Breast epithelium (tissue), 4 donors: Measurements from ENCODE around the gene TMEM79. TPM values are rescaled to one million over a fixed set of nuclear protein-coding genes. Genes with fewer than 3 reads are reported as not detected.
A peak's percentile ranks its signal among the peaks of the same experiment; 100 is the strongest.

Experiments
- DNase-seq, 2 donors: peaks; one replicate each; pipeline ENCODE4 v3.0.0-alpha.2; 2019; ENCODE audit warnings: low spot score in 2 of 2
- H3K27ac ChIP-seq, 2 donors: fragments of 200-600 bp; sonication (generic) in 1 of 2; one replicate each; pipeline ENCODE4 v1.5.1; 2016 to 2019; ENCODE audit warnings: mild to moderate bottlenecking in 1 of 2
- H3K27me3 ChIP-seq, 2 donors: fragments of 200-600 bp; sonication (generic) in 1 of 2; one replicate each; pipeline versions ENCODE4 v1.5.1 to v1.6.0; 2017 to 2019; ENCODE audit warnings: control low read depth in 1 of 2, mild to moderate bottlenecking in 1 of 2
- H3K36me3 ChIP-seq: fragments of 200-600 bp; one replicate; pipeline ENCODE4 v1.5.1; 2019
- H3K4me1 ChIP-seq, 2 donors: fragments of 200-600 bp; sonication (generic); one replicate each; pipeline ENCODE4 v1.5.1; 2016 to 2019; ENCODE audit warnings: control low read depth in 1 of 2
- H3K4me3 ChIP-seq, 3 donors: fragments of 200-600 bp; sonication (generic); 1 replicate in 2 of 3; 2 replicates in 1 of 3; pipeline ENCODE4 v1.5.1; 2016 to 2019; ENCODE audit warnings: mild to moderate bottlenecking in 3 of 3, moderate library complexity in 2 of 3
- H3K9me3 ChIP-seq, 2 donors: fragments of 200-600 bp; sonication (generic) in 1 of 2; one replicate each; pipeline ENCODE4 v1.5.1; 2016 to 2019; ENCODE audit warnings: control low read depth in 1 of 2
- CTCF ChIP-seq, 3 donors: fragments of 450-650 bp; IDR thresholded peaks; one replicate each; pipeline ENCODE4 v1.5.1; 2016 to 2017; ENCODE audit warnings: antibody characterized with exemption in 3 of 3, mild to moderate bottlenecking in 3 of 3, moderate library complexity in 3 of 3
- POLR2A ChIP-seq: fragments of 450-650 bp; IDR thresholded peaks from one replicate; pipeline ENCODE4 v1.6.1; 2016; ENCODE audit warnings: antibody characterized with exemption, mild to moderate bottlenecking, moderate library complexity
- POLR2AphosphoS5 ChIP-seq, 3 donors: sonication (generic); formaldehyde crosslinking; IDR thresholded peaks; one replicate each; pipeline ENCODE4 v1.6.1; 2017; ENCODE audit warnings: antibody characterized with exemption in 3 of 3
- intact Hi-C: fragments of 100-400 bp; cut with DNase I; formaldehyde crosslinking; loops from one replicate; pipeline ENCODE4 v1.15.1; 2023; ENCODE audit warnings: low total_unique reads
- total RNA-seq, 3 donors: library from RNA; depleted of rRNA; stranded (reverse); fragments of >200 nt; gene quantifications; one replicate each; pipeline ENCODE4 v1.1.0, GENCODE V29; 2016

Gene TMEM79
- total RNA-seq, 3 donors from 2014 or later, result 1.3 to 7.8 (median 4.9) TPM

- H3K27ac ChIP-seq, result peak overlapping the region; percentile 88 to 94
- H3K36me3 ChIP-seq, result no peaks in the 10 kb centered on the region
- H3K4me1 ChIP-seq, result peaks cover 0 to 18% of the 10 kb centered on the region in 2 donors
- TF ChIP-seq POLR2AphosphoS5 (IDR thresholded peaks at IDR 0.05), result no peak
- TF ChIP-seq CTCF (IDR thresholded peaks at IDR 0.05), result no peak
- TF ChIP-seq POLR2A, result no peak
- no peaks in the 10 kb centered on the region for H3K9me3 ChIP-seq
- intact Hi-C loops, result no loop called here
- H3K27me3 ChIP-seq, result no peaks in the 10 kb centered on the region
- peak in 1 of 2 donors; percentile 30 for DNase-seq
- peak overlapping the region; percentile 77 to 96 (median 89) for H3K4me3 ChIP-seq
These were observed 2.2 kb upstream of the TMEM79 start for GRCh38 chr1:156281693-156282478.

GRCh38 chr1:156282479-156283222, 1.5 kb upstream of the TMEM79 start, which contains the start of gene SMG5:
TSS of gene SMG5 (minus strand) at chr1:156282825. CDS start at chr1:156282680, 145 bp downstream.
- Histone ChIP-seq H3K4me1 (peaks cover 0 to 18% of the 10 kb centered on the region in 2 donors), H3K27ac (peak within 1 kb of the TSS; percentile 88 to 94), H3K9me3 (no peaks in the 10 kb centered on the region), H3K4me3 (peak within 1 kb of the TSS; percentile 77 to 96 (median 89)), H3K36me3 (no peaks in the 10 kb centered on the region), H3K27me3 (no peaks in the 10 kb centered on the region)
- DNase-seq, result peak; percentile 96 to 97
- peak; percentile 83 for TF ChIP-seq POLR2A
- no peak for TF ChIP-seq CTCF (IDR thresholded peaks at IDR 0.05)
- TF ChIP-seq POLR2AphosphoS5 (IDR thresholded peaks at IDR 0.05), result peak; percentile 90 to 94 (median 93)
- intact Hi-C loops, result no loop called here

GRCh38 chr1:156283521-156283920, 604 bp upstream of the TMEM79 start:
- Histone ChIP-seq H3K4me1 (peaks cover 0 to 18% of the 10 kb centered on the region in 2 donors), H3K9me3 (no peaks in the 10 kb centered on the region), H3K4me3 (peak overlapping the region; percentile 77 to 96 (median 89)), H3K36me3 (no peaks in the 10 kb centered on the region), H3K27ac (peak overlapping the region; percentile 88 to 94), H3K27me3 (no peaks in the 10 kb centered on the region)
- no peak for DNase-seq
- intact Hi-C loops, result no loop called here
- no peak for TF ChIP-seq POLR2A
- TF ChIP-seq POLR2AphosphoS5 (IDR thresholded peaks at IDR 0.05), result no peak
- TF ChIP-seq CTCF (IDR thresholded peaks at IDR 0.05), result no peak

- TF ChIP-seq POLR2AphosphoS5 (IDR thresholded peaks at IDR 0.05), result no peak
- no peak for TF ChIP-seq CTCF (IDR thresholded peaks at IDR 0.05)
- no peak for TF ChIP-seq POLR2A
- Histone ChIP-seq H3K36me3 (no peaks in the 10 kb centered on the region), H3K4me3 (peak overlapping the region in 2 of 3 donors; percentile 44 to 60), H3K27me3 (no peaks in the 10 kb centered on the region), H3K4me1 (peaks cover 0 to 18% of the 10 kb centered on the region in 2 donors), H3K9me3 (no peaks in the 10 kb centered on the region), H3K27ac (peak overlapping the region; percentile 57 to 60)
- DNase-seq, result no peak
- intact Hi-C loops, result no loop called here
These were observed 632 bp downstream of the TMEM79 start for GRCh38 chr1:156284757-156285156.
